ENCODE data around the gene DDB1.
A peak's percentile ranks its signal among the peaks of the same experiment; 100 is the strongest.

The DDB1 gene

GRCh38 chr11:61361741-61362541, 29.0 kb upstream of the DDB1 start, which contains the start of the genes CYB561A3 and TMEM138:
TSS of gene CYB561A3 (minus strand) at chr11:61361882. CDS start at chr11:61356713, 5,169 bp downstream.
TSS of gene TMEM138 (plus strand) at chr11:61362374. CDS start at chr11:61364391, 2,017 bp downstream.
- peak within 1 kb of the TSS; percentile 93 for H3K27ac ChIP-seq
- TF ChIP-seq CTCF (conservative IDR thresholded peaks at IDR 0.05), result no peak
- peak; percentile 88 for TF ChIP-seq ZFX (IDR thresholded peaks at IDR 0.05)

GRCh38 chr11:61361237-61361740, 28.4 kb upstream of the DDB1 start:
- TF ChIP-seq CTCF (conservative IDR thresholded peaks at IDR 0.05), result no peak
- no peak for TF ChIP-seq ZFX (IDR thresholded peaks at IDR 0.05)
- peak overlapping the region; percentile 93 for H3K27ac ChIP-seq

GRCh38 chr11:61359516-61359915, 26.6 kb upstream of the DDB1 start:
- H3K27ac ChIP-seq, result no peak overlapping the region
- TF ChIP-seq CTCF (conservative IDR thresholded peaks at IDR 0.05) (no peak), ZFX (IDR thresholded peaks at IDR 0.05) (no peak)

GRCh38 chr11:61358566-61358965, 25.7 kb upstream of the DDB1 start:
- no peak overlapping the region for H3K27ac ChIP-seq
- TF ChIP-seq CTCF (conservative IDR thresholded peaks at IDR 0.05), result no peak
- TF ChIP-seq ZFX (IDR thresholded peaks at IDR 0.05), result no peak

- H3K27ac ChIP-seq, result no peak overlapping the region
- TF ChIP-seq ZFX (IDR thresholded peaks at IDR 0.05) (no peak), CTCF (conservative IDR thresholded peaks at IDR 0.05) (no peak)
Observed at GRCh38 chr11:61357894-61358239, 25.0 kb upstream of the DDB1 start.

GRCh38 chr11:61357233-61357893, 24.5 kb upstream of the DDB1 start:
- H3K27ac ChIP-seq, result no peak overlapping the region
- TF ChIP-seq ZFX (IDR thresholded peaks at IDR 0.05) (no peak), CTCF (conservative IDR thresholded peaks at IDR 0.05) (no peak)

- no peak overlapping the region for H3K27ac ChIP-seq
- no peak for TF ChIP-seq ZFX (IDR thresholded peaks at IDR 0.05)
- TF ChIP-seq CTCF (conservative IDR thresholded peaks at IDR 0.05), result no peak
Observed at GRCh38 chr11:61356706-61357105, 23.8 kb upstream of the DDB1 start.
